ENCODE data around the gene TBC1D17. TPM values are rescaled to one million over a fixed set of nuclear protein-coding genes. Genes with fewer than 3 reads are reported as not detected.

Gene TBC1D17
- total and polyA plus RNA-seq, 4 donors: 22.7 to 102 (median 46.7) TPM

DNA sequence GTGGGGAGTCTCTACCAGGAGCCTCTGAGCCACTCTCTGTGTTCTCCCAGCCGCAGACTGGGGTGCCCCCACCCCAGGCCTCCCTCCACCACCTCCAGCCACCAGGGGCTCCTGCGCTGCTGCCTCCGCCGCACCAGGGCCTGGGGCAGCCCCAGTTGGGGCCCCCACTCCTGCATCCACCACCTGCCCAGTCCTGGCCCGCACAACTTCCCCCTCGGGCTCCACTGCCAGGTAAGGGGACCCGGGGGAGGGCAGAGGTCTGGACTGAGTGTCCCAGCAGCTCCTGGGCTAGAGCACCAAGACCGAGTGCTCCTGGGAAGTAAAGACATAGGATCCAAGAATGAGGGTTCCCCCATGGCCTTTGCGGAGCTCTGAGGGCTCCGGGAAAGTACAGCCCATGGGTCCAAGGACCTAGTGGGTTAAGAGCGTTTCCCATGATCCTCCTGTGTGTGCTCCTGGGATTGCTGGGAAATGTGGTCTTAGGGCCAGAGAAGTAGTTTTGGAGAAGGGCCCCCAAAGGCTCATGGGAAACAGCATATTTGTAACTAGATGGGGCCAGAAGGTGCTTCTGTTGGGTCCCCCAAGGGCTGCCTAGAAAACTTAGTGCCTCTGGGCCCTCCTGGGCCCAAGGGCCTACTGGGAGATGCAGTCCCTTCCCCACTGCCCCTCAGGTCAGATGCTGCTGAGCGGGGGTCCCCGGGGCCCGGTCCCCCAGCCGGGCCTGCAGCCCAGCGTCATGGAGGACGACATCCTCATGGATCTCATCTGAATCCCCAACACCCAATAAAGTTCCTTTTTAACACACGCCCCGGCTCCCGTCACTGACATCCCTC, 41.1 kb upstream of the TBC1D17 start:
- Histone ChIP-seq H3K9me3 (ENCODE audit: control insufficient read depth, low read length) (no peaks in the 10 kb centered on the region), H3K4me1 (ENCODE audit: control insufficient read depth in 1 of 2, insufficient read depth in 2 of 2, low read length in 2 of 2) (no peaks in the 10 kb centered on the region), H3K27me3 (ENCODE audit: control insufficient read depth in 1 of 2, insufficient read depth in 2 of 2, low read length in 1 of 2) (no peaks in the 10 kb centered on the region), H3K4me3 (ENCODE audit: low read length in 2 of 2) (no peak overlapping the region), H3K27ac (ENCODE audit: low read depth in 1 of 2, low read length in 2 of 2) (no peak overlapping the region), H3K36me3 (ENCODE audit: control insufficient read depth in 1 of 2, insufficient read depth in 2 of 2, low read length in 1 of 2) (no peaks in the 10 kb centered on the region)
- intact Hi-C loops (cut with DNase I): no loop called here
- no peak for DNase-seq
- ATAC-seq (ENCODE audit: low FRiP score): no peak
- 92 to 93% methylated on average over 20 of the region's 20 CpGs for WGBS, 2 donors

DNA sequence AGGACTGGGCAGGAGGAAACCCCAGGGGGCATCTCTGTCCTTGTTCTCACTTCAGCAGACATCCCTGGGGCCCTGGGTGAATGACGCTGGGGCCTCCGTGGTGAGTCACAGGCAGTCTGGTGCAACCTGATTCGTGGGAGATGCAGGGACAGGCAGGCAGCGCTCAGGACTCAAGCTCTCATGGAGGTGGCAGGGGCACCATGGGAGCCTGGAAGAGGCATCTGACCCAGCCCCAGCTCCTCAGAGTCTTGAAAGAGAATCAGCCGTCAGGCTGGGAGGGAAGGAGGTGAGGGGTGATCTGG, 40.5 kb upstream of the TBC1D17 start:
- WGBS, 2 donors: 85% methylated on average over 5 of the region's 5 CpGs
- no peak for DNase-seq
- intact Hi-C loops (cut with DNase I): no loop called here
- no peaks in the 10 kb centered on the region for H3K36me3 ChIP-seq (ENCODE audit: control insufficient read depth in 1 of 2, insufficient read depth in 2 of 2, low read length in 1 of 2)
- H3K27ac ChIP-seq (ENCODE audit: low read depth in 1 of 2, low read length in 2 of 2): no peak overlapping the region
- H3K9me3 ChIP-seq (ENCODE audit: control insufficient read depth, low read length): no peaks in the 10 kb centered on the region
- H3K4me1 ChIP-seq (ENCODE audit: control insufficient read depth in 1 of 2, insufficient read depth in 2 of 2, low read length in 2 of 2): no peaks in the 10 kb centered on the region
- no peak for ATAC-seq (ENCODE audit: low FRiP score)
- no peaks in the 10 kb centered on the region for H3K27me3 ChIP-seq (ENCODE audit: control insufficient read depth in 1 of 2, insufficient read depth in 2 of 2, low read length in 1 of 2)
- no peak overlapping the region for H3K4me3 ChIP-seq (ENCODE audit: low read length in 2 of 2)

DNA sequence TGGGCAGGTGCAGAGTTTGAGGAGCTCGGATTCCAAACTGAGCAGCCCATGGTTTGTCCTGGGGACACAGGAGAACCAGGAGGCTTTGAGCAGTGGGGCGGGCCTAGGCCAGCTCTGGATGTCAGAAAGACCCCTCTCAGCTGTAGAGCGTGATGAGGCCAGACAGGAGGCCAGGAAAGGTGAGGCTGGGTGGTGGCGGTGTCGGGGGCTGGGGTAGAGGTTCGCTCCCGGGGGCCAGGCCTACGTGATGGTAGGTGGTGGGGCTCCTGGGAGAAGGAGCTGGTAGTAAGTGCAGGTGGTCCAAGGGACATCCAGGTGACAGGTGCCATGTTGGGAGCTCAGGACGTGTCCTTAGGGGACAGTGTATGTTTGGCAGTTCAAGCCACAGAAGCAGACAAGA, 40.1 kb upstream of the TBC1D17 start:
- WGBS, 2 donors: 94% methylated on average over 9 of the region's 9 CpGs
- no peak overlapping the region for H3K4me3 ChIP-seq (ENCODE audit: low read length in 2 of 2)
- H3K4me1 ChIP-seq (ENCODE audit: control insufficient read depth in 1 of 2, insufficient read depth in 2 of 2, low read length in 2 of 2): no peaks in the 10 kb centered on the region
- intact Hi-C loops (cut with DNase I): no loop called here
- DNase-seq (no peak), ATAC-seq (ENCODE audit: low FRiP score) (no peak)
- H3K27ac ChIP-seq (ENCODE audit: low read depth in 1 of 2, low read length in 2 of 2): no peak overlapping the region
- no peaks in the 10 kb centered on the region for H3K27me3 ChIP-seq (ENCODE audit: control insufficient read depth in 1 of 2, insufficient read depth in 2 of 2, low read length in 1 of 2)
- H3K36me3 ChIP-seq (ENCODE audit: control insufficient read depth in 1 of 2, insufficient read depth in 2 of 2, low read length in 1 of 2): no peaks in the 10 kb centered on the region
- H3K9me3 ChIP-seq (ENCODE audit: control insufficient read depth, low read length): no peaks in the 10 kb centered on the region

DNA sequence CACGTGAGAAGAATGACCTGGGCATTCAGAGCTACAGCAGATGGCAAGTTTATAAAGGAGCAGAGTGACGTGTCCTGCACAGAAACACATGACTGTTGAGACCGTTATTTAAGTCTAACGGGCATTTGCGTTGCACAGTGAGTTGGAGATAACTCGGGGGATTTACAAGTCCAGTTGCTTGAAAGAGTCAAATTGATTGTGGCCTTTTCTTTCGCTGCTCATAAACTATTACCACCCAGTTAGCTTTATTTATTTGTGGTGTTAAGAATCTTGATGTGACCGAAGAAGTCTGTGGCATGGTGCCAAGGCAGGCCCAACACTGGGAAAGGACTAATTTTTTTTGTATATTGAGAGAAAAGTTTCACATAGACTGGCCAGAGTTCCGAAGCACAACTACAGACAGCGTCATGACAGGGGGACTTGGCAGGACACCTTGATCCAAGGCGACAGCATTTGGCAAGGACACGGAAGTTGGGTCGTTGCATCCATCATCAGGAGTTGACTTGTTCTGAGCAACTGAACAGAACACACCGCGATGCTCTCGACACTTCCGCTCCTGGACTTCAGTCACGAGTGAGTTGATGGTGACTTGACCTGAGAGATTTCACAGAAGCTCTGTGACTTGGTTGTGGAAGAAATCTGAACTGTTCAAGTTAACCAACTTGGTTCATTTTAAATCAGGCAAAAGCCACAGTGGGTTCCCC, 38.5 kb upstream of the TBC1D17 start:
- DNase-seq (no peak), ATAC-seq (ENCODE audit: low FRiP score) (no peak)
- Histone ChIP-seq H3K4me3 (ENCODE audit: low read length in 2 of 2) (no peak overlapping the region), H3K27me3 (ENCODE audit: control insufficient read depth in 1 of 2, insufficient read depth in 2 of 2, low read length in 1 of 2) (no peaks in the 10 kb centered on the region), H3K36me3 (ENCODE audit: control insufficient read depth in 1 of 2, insufficient read depth in 2 of 2, low read length in 1 of 2) (no peaks in the 10 kb centered on the region), H3K27ac (ENCODE audit: low read depth in 1 of 2, low read length in 2 of 2) (no peak overlapping the region), H3K9me3 (ENCODE audit: control insufficient read depth, low read length) (no peaks in the 10 kb centered on the region), H3K4me1 (ENCODE audit: control insufficient read depth in 1 of 2, insufficient read depth in 2 of 2, low read length in 2 of 2) (no peaks in the 10 kb centered on the region)
- intact Hi-C loops (cut with DNase I): no loop called here
- WGBS, 2 donors: 90 to 93% methylated on average over 18 of the region's 18 CpGs

DNA sequence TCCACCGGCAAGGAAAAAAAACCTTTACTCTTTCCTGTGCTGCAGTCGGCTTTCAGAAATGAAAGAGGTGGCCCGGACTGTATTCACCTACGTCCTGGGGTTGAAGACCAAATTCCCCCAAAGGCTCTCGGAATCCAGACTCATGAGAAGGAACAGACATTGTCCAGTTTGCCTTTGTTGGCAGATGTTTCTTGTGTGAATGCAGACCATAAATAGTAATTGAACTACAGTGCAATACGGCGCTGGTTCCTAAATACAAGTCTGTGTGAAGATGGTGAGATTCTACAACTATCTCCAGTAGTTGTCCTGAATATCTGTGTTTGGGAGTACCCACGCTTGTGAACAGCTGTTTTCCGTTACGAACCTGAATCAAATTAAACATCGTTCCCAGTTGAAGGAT, 37.8 kb upstream of the TBC1D17 start:
- WGBS, 2 donors: 93 to 94% methylated on average over 11 of the region's 11 CpGs
- Histone ChIP-seq H3K4me3 (ENCODE audit: low read length in 2 of 2) (no peak overlapping the region), H3K9me3 (ENCODE audit: control insufficient read depth, low read length) (no peaks in the 10 kb centered on the region), H3K27me3 (ENCODE audit: control insufficient read depth in 1 of 2, insufficient read depth in 2 of 2, low read length in 1 of 2) (no peaks in the 10 kb centered on the region), H3K27ac (ENCODE audit: low read depth in 1 of 2, low read length in 2 of 2) (no peak overlapping the region), H3K36me3 (ENCODE audit: control insufficient read depth in 1 of 2, insufficient read depth in 2 of 2, low read length in 1 of 2) (no peaks in the 10 kb centered on the region), H3K4me1 (ENCODE audit: control insufficient read depth in 1 of 2, insufficient read depth in 2 of 2, low read length in 2 of 2) (no peaks in the 10 kb centered on the region)
- ATAC-seq (ENCODE audit: low FRiP score) (no peak), DNase-seq (no peak)
- intact Hi-C loops (cut with DNase I): no loop called here

DNA sequence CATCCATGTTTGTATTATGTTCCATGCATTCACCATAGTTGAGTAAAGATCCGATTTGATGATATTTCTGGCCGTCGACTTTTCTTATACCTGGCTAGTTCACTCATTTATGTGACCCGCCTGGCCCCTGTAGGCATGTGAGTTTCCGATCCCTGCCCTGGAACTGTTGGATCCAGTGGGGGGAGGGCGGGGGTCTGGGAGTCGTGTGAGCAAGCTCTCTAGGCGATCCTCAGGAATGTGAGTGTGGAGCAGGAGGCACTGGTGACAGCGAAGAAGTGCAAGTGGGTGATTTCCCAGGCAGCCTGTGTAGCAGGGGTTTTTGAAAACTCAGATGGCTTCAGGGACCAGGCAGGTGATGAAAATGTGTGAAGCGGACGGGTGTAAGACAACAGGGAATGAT, 37.2 kb upstream of the TBC1D17 start:
- intact Hi-C loops (cut with DNase I): no loop called here
- H3K36me3 ChIP-seq (ENCODE audit: control insufficient read depth in 1 of 2, insufficient read depth in 2 of 2, low read length in 1 of 2): no peaks in the 10 kb centered on the region

DNA sequence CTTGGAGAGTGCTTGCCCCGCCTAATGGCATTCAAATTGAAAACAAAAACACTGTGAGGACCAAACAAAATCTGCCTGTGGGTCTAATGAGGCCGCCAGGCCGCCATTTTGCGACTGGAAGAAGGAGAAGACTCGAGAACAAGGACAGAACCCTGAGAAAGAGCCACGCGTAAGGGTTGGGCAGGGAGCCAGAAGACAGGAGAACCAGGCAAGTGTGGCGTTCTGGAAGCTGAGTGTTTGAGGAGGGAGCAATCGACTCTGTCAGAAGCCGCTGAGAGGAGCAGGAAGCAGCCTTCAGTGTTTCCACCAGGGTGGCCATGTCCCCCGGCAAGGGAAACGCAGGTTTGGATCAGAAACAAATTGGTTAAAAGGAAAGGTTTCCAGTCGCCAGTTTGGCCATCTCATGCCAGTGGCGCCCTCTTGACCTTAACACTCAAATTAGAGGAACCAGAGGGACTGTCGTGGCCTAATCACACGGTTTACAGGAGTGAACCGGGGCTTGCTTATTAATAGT, 36.7 kb upstream of the TBC1D17 start:
- WGBS, 2 donors: 88 to 90% methylated on average over 17 of the region's 17 CpGs
- H3K36me3 ChIP-seq (ENCODE audit: control insufficient read depth in 1 of 2, insufficient read depth in 2 of 2, low read length in 1 of 2): no peaks in the 10 kb centered on the region
- intact Hi-C loops (cut with DNase I): no loop called here
- H3K27ac ChIP-seq (ENCODE audit: low read depth in 1 of 2, low read length in 2 of 2): no peak overlapping the region
- H3K4me3 ChIP-seq (ENCODE audit: low read length in 2 of 2): no peak overlapping the region
- no peaks in the 10 kb centered on the region for H3K27me3 ChIP-seq (ENCODE audit: control insufficient read depth in 1 of 2, insufficient read depth in 2 of 2, low read length in 1 of 2)
- no peak for ATAC-seq (ENCODE audit: low FRiP score)
- H3K4me1 ChIP-seq (ENCODE audit: control insufficient read depth in 1 of 2, insufficient read depth in 2 of 2, low read length in 2 of 2): no peaks in the 10 kb centered on the region
- H3K9me3 ChIP-seq (ENCODE audit: control insufficient read depth, low read length): no peaks in the 10 kb centered on the region
- no peak for DNase-seq

More for the DNA sequence above, 37.2 kb upstream of the TBC1D17 start:
- ATAC-seq (ENCODE audit: low FRiP score): no peak
- Histone ChIP-seq H3K27ac (ENCODE audit: low read depth in 1 of 2, low read length in 2 of 2) (no peak overlapping the region), H3K4me1 (ENCODE audit: control insufficient read depth in 1 of 2, insufficient read depth in 2 of 2, low read length in 2 of 2) (no peaks in the 10 kb centered on the region), H3K9me3 (ENCODE audit: control insufficient read depth, low read length) (no peaks in the 10 kb centered on the region), H3K27me3 (ENCODE audit: control insufficient read depth in 1 of 2, insufficient read depth in 2 of 2, low read length in 1 of 2) (no peaks in the 10 kb centered on the region), H3K4me3 (ENCODE audit: low read length in 2 of 2) (no peak overlapping the region)
- WGBS, 2 donors: 77 to 86% methylated on average over 11 of the region's 11 CpGs
- no peak for DNase-seq

DNA sequence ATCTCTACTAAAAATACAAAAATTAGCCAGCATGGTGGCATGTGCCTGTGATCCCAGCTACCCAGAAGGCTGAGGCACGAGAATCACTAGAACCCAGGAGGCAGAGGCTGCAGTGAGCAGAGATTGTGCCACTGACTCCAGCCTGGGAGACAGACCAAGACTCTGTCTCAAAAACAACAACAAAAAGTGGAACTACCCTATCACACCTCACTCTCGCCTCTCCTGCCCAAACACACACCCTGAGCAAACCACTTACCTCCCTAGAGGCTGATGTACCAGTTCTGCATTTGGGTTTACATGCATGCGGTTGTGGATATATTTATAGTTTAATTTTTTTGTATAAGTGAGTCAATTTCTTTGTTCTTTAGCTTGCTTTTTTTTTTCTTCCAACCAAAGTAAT, 34.2 kb upstream of the TBC1D17 start:
- Histone ChIP-seq H3K9me3 (ENCODE audit: control insufficient read depth, low read length) (no peaks in the 10 kb centered on the region), H3K27ac (ENCODE audit: low read depth in 1 of 2, low read length in 2 of 2) (no peak overlapping the region), H3K4me3 (ENCODE audit: low read length in 2 of 2) (no peak overlapping the region), H3K4me1 (ENCODE audit: control insufficient read depth in 1 of 2, insufficient read depth in 2 of 2, low read length in 2 of 2) (no peaks in the 10 kb centered on the region), H3K36me3 (ENCODE audit: control insufficient read depth in 1 of 2, insufficient read depth in 2 of 2, low read length in 1 of 2) (no peaks in the 10 kb centered on the region), H3K27me3 (ENCODE audit: control insufficient read depth in 1 of 2, insufficient read depth in 2 of 2, low read length in 1 of 2) (no peaks in the 10 kb centered on the region)
- 86 to 90% methylated on average over 3 of the region's 3 CpGs for WGBS, 2 donors
- intact Hi-C loops (cut with DNase I): no loop called here
- ATAC-seq (ENCODE audit: low FRiP score) (no peak), DNase-seq (no peak)
